Spleen (tissue), 11 donors: ENCODE results near the gene PELI2. TPM values are rescaled to one million over a fixed set of nuclear protein-coding genes. Genes with fewer than 3 reads are reported as not detected.

Source experiments
- DNase-seq: peaks from one replicate; pipeline ENCODE4 v3.0.0-alpha.2; 2020
- H3K27ac ChIP-seq, 8 donors: fragments of 200-600 bp; sonication (generic) in 7 of 8; 1 replicate in 4 of 8; 2 replicates in 4 of 8; pipeline versions ENCODE4 v1.5.0 to v1.8.0; 2016 to 2021; ENCODE audit warnings: inconsistent platforms in 4 of 8, mild to moderate bottlenecking in 4 of 8, moderate library complexity in 1 of 8
- H3K27me3 ChIP-seq, 7 donors: fragments of 200-600 bp; sonication (generic) in 6 of 7; replicated peaks in 1 of 7; 1 replicate in 4 of 7; 2 replicates in 3 of 7; pipeline versions ENCODE4 v1.5.0 to v1.8.0; 2016 to 2021; ENCODE audit warnings: inconsistent platforms in 3 of 7, mild to moderate bottlenecking in 1 of 7
- H3K36me3 ChIP-seq, 6 donors: fragments of 200-600 bp; sonication (generic) in 5 of 6; 1 replicate in 4 of 6; 2 replicates in 2 of 6; pipeline versions ENCODE4 v1.5.0 to v1.8.0; 2016 to 2021; ENCODE audit warnings: inconsistent platforms in 2 of 6
- H3K4me1 ChIP-seq, 6 donors: fragments of 200-600 bp; sonication (generic) in 5 of 6; 1 replicate in 3 of 6; 2 replicates in 3 of 6; pipeline versions ENCODE4 v1.5.0 to v1.8.0; 2016 to 2021; ENCODE audit warnings: inconsistent platforms in 3 of 6
- H3K4me3 ChIP-seq, 8 donors: fragments of 200-600 bp; sonication (generic) in 7 of 8; 1 replicate in 4 of 8; 2 replicates in 4 of 8; pipeline versions ENCODE4 v1.5.0 to v1.8.0; 2016 to 2021; ENCODE audit warnings: inconsistent platforms in 4 of 8, mild to moderate bottlenecking in 4 of 8, moderate library complexity in 2 of 8
- H3K9me3 ChIP-seq, 8 donors: fragments of 200-600 bp; sonication (generic) in 7 of 8; 1 replicate in 4 of 8; 2 replicates in 4 of 8; pipeline versions ENCODE4 v1.5.0 to v1.8.0; 2016 to 2021; ENCODE audit warnings: inconsistent platforms in 4 of 8
- POLR2A ChIP-seq, 3 donors: fragments of 450-650 bp; IDR thresholded peaks; one replicate each; pipeline ENCODE4 v1.5.1; 2017; ENCODE audit warnings: antibody characterized with exemption in 3 of 3, mild to moderate bottlenecking in 1 of 3
- POLR2AphosphoS5 ChIP-seq, 3 donors: sonication (generic); formaldehyde crosslinking; IDR thresholded peaks; one replicate each; pipeline ENCODE4 v1.5.1; 2017; ENCODE audit warnings: antibody characterized with exemption in 3 of 3
- WGBS, 5 donors: extraction: QIAGEN DNeasy Blood & Tissue Kit in 3 of 5; methylation state at CpG; one replicate each; pipeline versions ENCODE4 v1.1.5 to v1.1.7; 2013 to 2018; 5-methylcytosine and 5-hydroxymethylcytosine counted together
- intact Hi-C: fragments of 100-400 bp; cut with DNase I; formaldehyde crosslinking; loops from one replicate; pipeline ENCODE4 v1.15.0; 2023; ENCODE audit warnings: low total_unique reads
- polyA plus RNA-seq, 3 donors: library from polyadenylated mRNA; stranded (reverse); fragments of 200-250 nt; gene quantifications; one replicate each; pipeline ENCODE4 v1.2.1, GENCODE V29; 2013
- total RNA-seq, 7 donors: library from RNA; depleted of rRNA in 3 of 7; stranded (reverse); fragments of >200 nt in 3 of 7; fragmentation: NEBNext Ultra II Directional in 4 of 7; extraction: Animal tissue kit (Norgen Biotek cat#: 25700) in 4 of 7; gene quantifications; one replicate each; pipeline versions ENCODE4 v1.1.0 to v1.2.1, GENCODE V29; 2016 to 2021
- TF ChIP-seq, protein P1 (sequence below), 11 experiments: fragments of 200-600 bp in 7 of 11; fragments of 450-650 bp in 4 of 11; sonication (generic) in 4 of 11; IDR thresholded peaks in 8 of 11; conservative IDR thresholded peaks in 3 of 11; 1 replicate in 7 of 11; 2 replicates in 4 of 11; pipeline versions ENCODE4 v1.4.0 to v1.8.0; 2016 to 2021; ENCODE audit warnings: antibody characterized with exemption in 11 of 11, inconsistent platforms in 4 of 11, mild to moderate bottlenecking in 1 of 11
- donor health status: healthy with polysubstance abuse.
- donor health status: DM: no; HTN: no; CAD: no; lungs with moderate emphysema.
- donor health status: DM: no; HTN: no; CAD: no.
- donor health status: Bipolar disorder and iron deficiency.
- donor health status: healthy.
- donor health status: DM: no; HTN: no; CAD: no.
- donor health status: DM: yes; HTN: yes; CAD: no.

PELI2 gene
- total and polyA plus RNA-seq, 10 donors: 2.1 to 25.3 (median 18.0) TPM

GRCh38 chr14:56088941-56089340 lies 29.3 kb upstream of the PELI2 start:
- TF ChIP-seq POLR2AphosphoS5 (IDR thresholded peaks at IDR 0.05): no peak
- no peak for TF ChIP-seq POLR2A (IDR thresholded peaks at IDR 0.05)
- TF ChIP-seq, protein P1, sequence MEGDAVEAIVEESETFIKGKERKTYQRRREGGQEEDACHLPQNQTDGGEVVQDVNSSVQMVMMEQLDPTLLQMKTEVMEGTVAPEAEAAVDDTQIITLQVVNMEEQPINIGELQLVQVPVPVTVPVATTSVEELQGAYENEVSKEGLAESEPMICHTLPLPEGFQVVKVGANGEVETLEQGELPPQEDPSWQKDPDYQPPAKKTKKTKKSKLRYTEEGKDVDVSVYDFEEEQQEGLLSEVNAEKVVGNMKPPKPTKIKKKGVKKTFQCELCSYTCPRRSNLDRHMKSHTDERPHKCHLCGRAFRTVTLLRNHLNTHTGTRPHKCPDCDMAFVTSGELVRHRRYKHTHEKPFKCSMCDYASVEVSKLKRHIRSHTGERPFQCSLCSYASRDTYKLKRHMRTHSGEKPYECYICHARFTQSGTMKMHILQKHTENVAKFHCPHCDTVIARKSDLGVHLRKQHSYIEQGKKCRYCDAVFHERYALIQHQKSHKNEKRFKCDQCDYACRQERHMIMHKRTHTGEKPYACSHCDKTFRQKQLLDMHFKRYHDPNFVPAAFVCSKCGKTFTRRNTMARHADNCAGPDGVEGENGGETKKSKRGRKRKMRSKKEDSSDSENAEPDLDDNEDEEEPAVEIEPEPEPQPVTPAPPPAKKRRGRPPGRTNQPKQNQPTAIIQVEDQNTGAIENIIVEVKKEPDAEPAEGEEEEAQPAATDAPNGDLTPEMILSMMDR (IDR thresholded peaks at IDR 0.05 in 8 of 11, conservative IDR thresholded peaks at IDR 0.05 in 3 of 11): no peak
- Histone ChIP-seq H3K4me1 (peaks cover 0 to 11% (median 2%) of the 10 kb centered on the region in 6 donors), H3K9me3 (no peaks in the 10 kb centered on the region), H3K27me3 (peaks cover 0 to 3% (median 0%) of the 10 kb centered on the region in 7 donors), H3K36me3 (no peaks in the 10 kb centered on the region), H3K4me3 (no peak overlapping the region), H3K27ac (no peak overlapping the region)
- DNase-seq: no peak
- intact Hi-C loops: no loop called here
- WGBS, 5 donors: 64 to 82% (median 72%) methylated on average over 3 of the region's 3 CpGs

- WGBS, 5 donors: 54 to 90% (median 69%) methylated on average over 1 of the region's 1 CpG
- Histone ChIP-seq H3K9me3 (peaks cover 0 to 5% (median 0%) of the 10 kb centered on the region in 8 donors), H3K4me1 (peaks cover 0 to 18% (median 5%) of the 10 kb centered on the region in 6 donors), H3K27me3 (peaks cover 0 to 3% (median 0%) of the 10 kb centered on the region in 7 donors), H3K4me3 (peak overlapping the region in 1 of 8 donors; percentile 15), H3K27ac (peak overlapping the region in 6 of 8 donors; percentile 7 to 72 (median 52)), H3K36me3 (no peaks in the 10 kb centered on the region)
- TF ChIP-seq POLR2AphosphoS5 (IDR thresholded peaks at IDR 0.05): no peak
- TF ChIP-seq, protein P1 (IDR thresholded peaks at IDR 0.05 in 8 of 11, conservative IDR thresholded peaks at IDR 0.05 in 3 of 11): no peak
- no peak for TF ChIP-seq POLR2A (IDR thresholded peaks at IDR 0.05)
- intact Hi-C loops: no loop called here
- DNase-seq: no peak
Measured at GRCh38 chr14:56092763-56093162, 25.4 kb upstream of the PELI2 start.

DNA sequence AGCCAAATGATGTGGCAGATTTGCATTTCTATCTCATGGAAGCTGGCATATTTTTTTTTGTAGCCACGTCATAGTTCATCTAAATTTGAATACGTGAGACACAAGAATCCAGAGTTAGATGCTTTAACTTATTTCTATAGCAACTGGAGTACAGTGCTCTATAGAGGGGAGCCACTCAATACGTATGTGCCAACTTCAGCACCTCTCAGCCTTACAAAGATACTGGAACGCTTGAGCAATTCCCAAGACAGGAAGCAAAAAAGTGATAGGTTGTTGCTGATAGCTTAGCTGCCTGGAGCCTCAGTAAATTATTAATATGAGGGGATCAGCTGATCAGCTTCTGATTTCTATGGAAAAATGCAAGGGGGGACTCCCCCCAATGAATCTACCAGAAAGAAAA lies 24.1 kb upstream of the PELI2 start:
- H3K27ac ChIP-seq: peak overlapping the region in 6 of 8 donors; percentile 7 to 72 (median 52)
- H3K36me3 ChIP-seq: no peaks in the 10 kb centered on the region
- no peaks in the 10 kb centered on the region for H3K27me3 ChIP-seq
- WGBS, 5 donors: 47 to 73% (median 59%) methylated on average over 4 of the region's 4 CpGs
- no peak for DNase-seq
- TF ChIP-seq, protein P1 (IDR thresholded peaks at IDR 0.05 in 8 of 11, conservative IDR thresholded peaks at IDR 0.05 in 3 of 11): no peak
- TF ChIP-seq POLR2AphosphoS5 (IDR thresholded peaks at IDR 0.05): no peak
- no peak for TF ChIP-seq POLR2A (IDR thresholded peaks at IDR 0.05)
- H3K9me3 ChIP-seq: peaks cover 0 to 5% (median 0%) of the 10 kb centered on the region in 8 donors
- peaks cover 0 to 18% (median 5%) of the 10 kb centered on the region in 6 donors for H3K4me1 ChIP-seq
- intact Hi-C loops: no loop called here
- H3K4me3 ChIP-seq: no peak overlapping the region

DNA sequence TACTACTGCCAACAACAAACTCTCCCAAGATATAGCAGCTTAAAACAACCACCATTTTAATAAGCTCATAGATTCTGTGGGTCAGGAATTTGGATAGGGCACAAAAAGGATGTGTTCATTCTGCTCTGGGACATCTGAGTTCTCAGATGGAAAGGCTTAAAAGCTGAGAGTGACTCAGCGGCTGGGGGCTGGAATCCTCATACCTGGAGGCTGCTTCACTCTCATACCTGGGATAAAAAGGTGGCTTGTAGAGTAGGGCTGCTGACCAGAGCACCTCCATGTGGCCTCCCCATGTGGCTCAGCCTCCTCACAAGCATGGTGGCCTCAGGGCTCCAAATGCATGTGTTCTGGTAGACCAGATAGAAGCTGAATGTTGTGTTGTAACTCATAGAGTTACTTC lies 20.2 kb upstream of the PELI2 start:
- H3K4me3 ChIP-seq: no peak overlapping the region
- no peak overlapping the region for H3K27ac ChIP-seq
- H3K4me1 ChIP-seq: peaks cover 0 to 16% (median 5%) of the 10 kb centered on the region in 6 donors
- intact Hi-C loops: no loop called here
- no peak for DNase-seq
- peaks cover 0 to 5% (median 0%) of the 10 kb centered on the region in 8 donors for H3K9me3 ChIP-seq
- TF ChIP-seq, protein P1 (IDR thresholded peaks at IDR 0.05 in 8 of 11, conservative IDR thresholded peaks at IDR 0.05 in 3 of 11): no peak
- TF ChIP-seq POLR2AphosphoS5 (IDR thresholded peaks at IDR 0.05): no peak
- TF ChIP-seq POLR2A (IDR thresholded peaks at IDR 0.05): no peak
- H3K36me3 ChIP-seq: no peaks in the 10 kb centered on the region
- 83 to 96% (median 93%) methylated on average over 1 of the region's 1 CpG for WGBS, 5 donors
- no peaks in the 10 kb centered on the region for H3K27me3 ChIP-seq
